ENCODE data around the gene LHPP.

LHPP gene

GRCh38 chr10:124660404-124661125 lies 198.9 kb downstream of the LHPP start:
- no peak for DNase-seq (ENCODE audit: low read depth)

- DNase-seq (ENCODE audit: low read depth) = no peak
Observed at GRCh38 chr10:124661660-124662180, 200.1 kb downstream of the LHPP start.

GRCh38 chr10:124663228-124663627 lies 201.6 kb downstream of the LHPP start:
- DNase-seq (ENCODE audit: low read depth) = no peak

Measured in GM04503 (cell line).